ENCODE results near the gene MYO7B.

GRCh38 chr2:127542231-127542630, 6.7 kb downstream of the MYO7B start:
- TF ChIP-seq CTCF (IDR thresholded peaks at IDR 0.05; ENCODE audit: low read length) (no peak), EZH2 (IDR thresholded peaks at IDR 0.05; ENCODE audit: borderline replicate concordance, low read length) (no peak)

All from OCI-LY1 (cell line).